IPS-18c (cell line): ENCODE measurements around the gene NAA10.

Experiments
- H3K4me3 ChIP-seq: 2 replicates; pipeline ENCODE4 v1.7.0; 2013; ENCODE audit warnings: low read depth, mild to moderate bottlenecking, low read length, moderate library complexity; ENCODE audit not compliant: insufficient read depth
- H3K9me3 ChIP-seq: one replicate; pipeline ENCODE4 v1.6.1; 2013; ENCODE audit warnings: mild to moderate bottlenecking, low read length, moderate library complexity; ENCODE audit not compliant: control insufficient read depth, insufficient read depth

The NAA10 gene

DNA sequence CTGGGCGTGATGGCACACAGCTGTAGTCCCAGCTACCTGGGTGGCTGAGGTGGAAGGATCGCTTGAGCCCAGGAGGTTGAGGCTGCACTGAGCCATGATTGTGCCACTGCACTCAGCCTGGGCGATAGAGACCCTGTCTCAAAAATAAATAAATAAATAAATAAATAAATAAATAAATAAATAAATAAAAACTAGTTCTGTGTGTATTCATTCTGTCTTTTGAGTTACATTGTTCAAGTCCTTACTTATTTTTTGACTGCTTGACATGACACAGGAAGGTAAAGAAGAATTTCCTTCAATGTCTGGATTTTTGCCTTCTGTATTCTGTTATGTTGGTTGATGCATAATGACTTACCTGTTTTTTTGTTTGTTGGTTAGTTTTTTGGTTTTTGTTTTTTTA is 2.2 kb upstream of the NAA10 start:
- H3K9me3 ChIP-seq, result peaks cover 7% of the 10 kb centered on the region

DNA sequence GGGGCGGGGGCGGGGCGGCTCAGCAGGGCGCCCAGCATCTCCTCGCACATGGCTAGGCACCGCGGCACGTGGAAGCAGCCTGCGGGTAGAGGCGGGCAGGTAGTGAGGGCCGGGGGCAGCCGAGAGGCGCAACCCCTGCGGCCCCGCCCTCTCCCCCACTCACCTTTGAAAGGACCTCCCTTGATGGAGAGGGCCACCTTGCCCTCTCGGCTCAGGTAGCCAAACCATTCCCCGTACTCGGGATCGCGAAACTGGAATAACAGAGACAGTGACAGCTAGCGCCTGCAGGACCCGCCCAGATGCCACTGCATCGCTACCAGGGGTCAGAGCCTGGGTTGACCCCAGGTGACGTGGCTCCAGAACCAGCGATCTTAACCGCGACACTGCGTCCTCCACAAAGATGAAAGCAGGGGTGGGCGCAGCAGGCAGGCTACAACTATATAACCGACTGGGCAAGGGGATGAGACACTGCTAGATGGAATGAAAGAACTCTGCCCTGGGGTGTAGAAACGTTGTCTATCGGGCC is 552 bp upstream of the NAA10 start:
- peaks cover 9% of the 10 kb centered on the region for H3K9me3 ChIP-seq

More for the DNA sequence above, 2.2 kb upstream of the NAA10 start:
- no peak overlapping the region for H3K4me3 ChIP-seq

DNA sequence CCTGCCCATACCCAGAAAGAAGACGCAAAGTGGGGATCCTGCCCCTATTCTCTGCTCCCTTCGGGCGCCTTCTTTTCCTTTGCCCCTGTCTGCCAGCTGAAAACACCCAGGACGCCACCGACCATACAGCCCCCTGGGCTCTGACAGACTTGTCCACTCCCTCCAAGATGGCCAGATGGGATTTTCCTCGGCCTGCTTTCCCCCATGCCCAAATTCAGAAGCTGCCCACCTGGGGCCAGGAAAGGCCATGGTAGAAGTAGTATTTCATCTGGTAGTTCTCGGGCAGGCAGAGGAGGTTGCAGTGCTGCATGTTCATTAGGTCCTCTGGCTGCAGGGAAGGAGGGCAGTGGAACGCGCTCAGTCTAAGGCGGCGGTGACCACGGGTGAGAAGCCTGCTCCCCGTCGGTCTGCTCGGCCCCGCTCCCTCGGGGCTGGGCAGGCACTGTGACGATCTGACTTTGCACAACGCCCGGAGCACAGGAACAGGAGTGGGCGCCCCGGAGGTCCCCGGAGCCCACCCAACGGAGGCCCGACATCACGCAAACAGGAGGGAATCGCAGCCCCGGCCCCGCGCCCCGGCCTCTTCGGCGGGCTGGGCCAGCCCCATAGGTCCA is 582 bp downstream of the NAA10 start:
- Histone ChIP-seq H3K4me3 (peak overlapping the region; percentile 63), H3K9me3 (peaks cover 9% of the 10 kb centered on the region)

More for the DNA sequence above, 552 bp upstream of the NAA10 start:
- peak overlapping the region; percentile 4; the same call in 1 of the 2 replicates for H3K4me3 ChIP-seq

DNA sequence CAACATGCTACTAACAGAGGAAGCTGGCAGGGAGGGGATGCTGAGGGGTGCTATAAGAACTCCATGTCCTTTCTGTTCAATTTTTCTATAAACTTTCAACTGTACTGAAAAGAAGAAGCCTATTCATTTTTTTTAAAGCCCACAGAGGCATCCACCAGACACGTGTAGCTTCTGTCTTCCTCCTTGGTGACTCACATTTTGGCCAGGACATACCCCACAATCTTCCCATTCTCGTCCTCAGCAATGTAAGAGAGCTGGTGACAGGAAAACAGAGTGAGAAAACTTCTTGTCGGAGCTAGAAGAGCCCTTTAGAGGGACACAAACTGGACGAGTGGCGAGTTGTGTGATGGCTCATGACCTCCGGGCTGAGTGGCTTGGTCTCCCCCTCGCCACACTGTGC is 1.1 kb downstream of the NAA10 start:
- Histone ChIP-seq H3K4me3 (peak overlapping the region; percentile 63), H3K9me3 (peaks cover 9% of the 10 kb centered on the region)

DNA sequence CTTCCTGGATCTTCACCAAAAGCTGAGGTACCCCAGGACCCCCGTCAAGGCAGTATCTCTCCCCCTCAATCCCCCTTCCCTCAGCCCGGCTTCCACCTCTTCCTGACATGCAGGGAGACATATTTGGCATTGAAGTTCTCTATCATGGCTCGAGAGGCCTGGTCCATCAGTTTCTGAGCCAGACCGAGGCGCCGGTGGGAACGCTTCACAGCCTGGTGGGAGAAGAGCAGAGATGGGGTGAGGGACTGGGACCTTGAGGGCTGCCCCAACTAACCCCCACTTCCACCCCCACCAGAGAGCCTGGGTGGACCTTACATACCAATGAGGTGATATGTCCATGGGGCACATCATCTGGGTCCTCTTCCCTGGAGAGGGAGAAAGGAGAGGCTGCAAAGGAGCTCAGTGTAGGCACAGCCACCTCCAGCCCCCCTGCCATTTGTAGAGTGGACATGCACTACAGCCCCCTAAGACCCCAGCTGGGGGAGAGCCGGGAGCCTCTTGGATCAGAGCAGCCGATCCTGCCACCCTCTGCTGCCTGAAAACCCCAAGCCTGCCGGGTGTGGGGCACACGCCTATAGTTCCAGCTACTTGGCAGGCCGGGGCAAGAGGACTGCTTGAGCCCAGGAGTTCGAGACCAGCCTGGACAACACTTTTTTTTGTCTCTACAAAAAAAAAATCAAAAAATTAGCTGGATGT is 2.5 kb downstream of the NAA10 start:
- Histone ChIP-seq H3K9me3 (peaks cover 6% of the 10 kb centered on the region), H3K4me3 (no peak overlapping the region; the same call in 1 of the 2 replicates)

DNA sequence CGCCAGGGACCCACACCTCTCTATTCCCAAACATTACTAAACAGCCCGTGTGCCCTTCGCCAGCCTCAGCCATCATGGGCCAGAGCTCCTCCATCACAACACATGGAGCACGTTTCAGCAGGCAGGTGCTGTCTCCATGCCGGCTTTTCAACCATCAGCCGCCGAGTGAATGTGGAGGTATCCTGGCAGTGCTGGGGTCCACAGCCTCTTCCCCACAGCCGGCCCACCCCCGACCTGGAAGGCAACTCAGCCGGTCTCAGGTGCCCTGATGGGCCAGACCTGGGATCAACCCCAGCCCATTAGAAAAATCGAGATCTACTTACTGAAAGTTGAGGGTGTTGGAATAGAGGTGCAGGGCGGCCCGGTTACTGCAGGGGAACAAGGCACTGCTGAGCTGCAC is 3.1 kb downstream of the NAA10 start:
- H3K4me3 ChIP-seq, result no peak overlapping the region; the same call in 1 of the 2 replicates
- H3K9me3 ChIP-seq, result peaks cover 6% of the 10 kb centered on the region

DNA sequence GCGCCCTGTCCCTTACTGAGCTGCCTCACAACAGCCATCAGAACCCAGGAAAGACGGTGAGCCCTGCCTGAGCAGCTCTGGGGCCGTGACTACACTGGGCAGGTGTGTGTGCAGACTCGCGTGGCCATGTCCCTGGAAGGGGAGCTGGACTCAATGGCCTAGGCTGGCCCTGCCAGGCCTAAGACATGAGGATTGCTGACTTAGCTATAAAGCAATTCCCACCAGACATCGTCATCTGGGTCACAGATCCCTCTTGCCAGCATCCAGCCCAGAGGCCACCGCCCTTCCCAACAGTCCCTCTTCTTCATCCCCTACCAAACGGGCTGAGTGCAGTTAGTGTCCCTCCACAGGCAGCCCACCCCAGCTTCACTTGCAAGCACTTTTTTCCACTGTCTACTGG is 3.7 kb downstream of the NAA10 start:
- no peak overlapping the region for H3K4me3 ChIP-seq
- peaks cover 6% of the 10 kb centered on the region for H3K9me3 ChIP-seq

DNA sequence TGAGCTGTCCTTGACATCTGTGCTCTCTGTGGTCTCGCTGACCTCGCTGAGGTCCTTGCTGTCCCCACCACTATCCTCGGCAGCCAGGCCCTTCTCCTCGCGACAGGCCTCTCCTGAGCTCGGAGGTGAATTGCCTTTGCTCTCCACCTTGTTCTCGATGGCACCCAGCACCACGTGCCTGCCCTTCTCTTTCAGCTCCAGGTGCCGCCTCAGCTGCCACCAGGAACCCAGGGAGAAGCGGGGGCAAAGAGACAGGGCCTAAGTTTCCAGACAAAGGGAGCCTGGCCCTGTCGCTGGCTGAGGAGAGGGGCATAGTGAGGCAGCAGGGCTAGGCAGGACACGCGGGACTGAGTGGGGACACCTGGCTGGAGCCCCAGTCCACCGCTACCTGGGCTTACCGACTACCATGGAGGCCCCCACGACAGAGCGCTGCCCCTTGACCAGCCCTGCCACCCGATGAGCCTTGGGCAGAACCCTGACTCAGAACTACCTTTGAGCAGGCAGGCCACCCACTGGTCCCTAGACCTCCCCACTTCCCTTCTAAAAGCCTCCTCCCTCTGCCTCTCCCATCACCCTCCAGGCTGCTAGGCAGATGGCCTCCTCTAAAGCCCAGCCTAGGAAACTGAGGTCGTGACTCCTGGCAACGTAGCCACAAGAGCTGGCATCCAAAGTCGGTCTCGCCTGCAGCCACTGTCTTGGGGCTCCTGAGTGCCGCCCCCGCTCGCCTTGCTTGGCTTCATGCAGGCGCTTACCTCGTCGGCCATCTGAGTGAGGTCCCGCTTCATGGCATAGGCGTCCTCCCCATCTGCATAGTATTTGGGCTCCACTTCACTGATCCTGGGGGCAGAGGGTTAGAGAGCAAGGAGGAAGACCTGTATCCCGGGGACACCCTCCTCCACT is 4.6 kb downstream of the NAA10 start:
- H3K9me3 ChIP-seq, result peaks cover 6% of the 10 kb centered on the region
- H3K4me3 ChIP-seq, result no peak overlapping the region

DNA sequence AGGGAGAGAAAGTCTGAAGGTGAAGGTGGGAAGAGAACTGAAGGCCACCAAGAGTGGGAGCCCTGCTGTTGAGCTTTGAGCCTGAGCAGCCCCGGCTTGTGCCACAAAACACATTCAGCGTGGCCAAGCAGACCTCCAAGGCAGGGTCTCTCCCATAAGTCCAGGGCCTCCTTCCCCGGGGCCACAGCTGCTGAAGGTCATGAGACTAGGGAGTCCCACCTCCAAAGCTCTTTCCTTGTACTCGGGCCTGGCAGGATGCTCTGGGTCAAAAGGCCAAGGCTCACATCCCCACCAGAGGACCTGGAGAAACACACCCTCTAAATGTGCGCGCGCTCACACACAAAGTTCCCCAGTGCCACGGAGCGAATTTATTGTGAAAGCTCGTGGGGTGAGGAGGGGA is 5.3 kb downstream of the NAA10 start:
- Histone ChIP-seq H3K9me3 (peaks cover 6% of the 10 kb centered on the region), H3K4me3 (no peak overlapping the region)

DNA sequence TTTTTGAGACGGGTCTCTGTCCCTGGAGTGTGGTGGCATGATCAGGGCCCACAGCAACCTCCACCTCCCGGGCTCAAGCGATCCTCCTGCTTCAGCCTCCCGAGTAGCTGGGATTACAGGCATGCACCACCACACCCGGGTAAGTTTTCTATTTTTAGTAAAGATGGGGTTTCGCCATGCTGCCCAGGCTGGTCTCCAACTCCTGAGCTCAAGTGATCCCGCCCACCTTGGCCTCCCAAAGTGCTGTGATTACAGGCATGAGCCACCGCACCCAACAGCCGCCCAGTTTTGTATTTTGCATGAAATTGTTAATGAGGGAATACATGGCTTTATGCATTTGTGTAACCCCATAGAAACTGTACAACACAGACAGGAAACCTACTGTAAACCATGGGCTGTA is 6.0 kb downstream of the NAA10 start:
- Histone ChIP-seq H3K4me3 (no peak overlapping the region), H3K9me3 (peaks cover 6% of the 10 kb centered on the region)

DNA sequence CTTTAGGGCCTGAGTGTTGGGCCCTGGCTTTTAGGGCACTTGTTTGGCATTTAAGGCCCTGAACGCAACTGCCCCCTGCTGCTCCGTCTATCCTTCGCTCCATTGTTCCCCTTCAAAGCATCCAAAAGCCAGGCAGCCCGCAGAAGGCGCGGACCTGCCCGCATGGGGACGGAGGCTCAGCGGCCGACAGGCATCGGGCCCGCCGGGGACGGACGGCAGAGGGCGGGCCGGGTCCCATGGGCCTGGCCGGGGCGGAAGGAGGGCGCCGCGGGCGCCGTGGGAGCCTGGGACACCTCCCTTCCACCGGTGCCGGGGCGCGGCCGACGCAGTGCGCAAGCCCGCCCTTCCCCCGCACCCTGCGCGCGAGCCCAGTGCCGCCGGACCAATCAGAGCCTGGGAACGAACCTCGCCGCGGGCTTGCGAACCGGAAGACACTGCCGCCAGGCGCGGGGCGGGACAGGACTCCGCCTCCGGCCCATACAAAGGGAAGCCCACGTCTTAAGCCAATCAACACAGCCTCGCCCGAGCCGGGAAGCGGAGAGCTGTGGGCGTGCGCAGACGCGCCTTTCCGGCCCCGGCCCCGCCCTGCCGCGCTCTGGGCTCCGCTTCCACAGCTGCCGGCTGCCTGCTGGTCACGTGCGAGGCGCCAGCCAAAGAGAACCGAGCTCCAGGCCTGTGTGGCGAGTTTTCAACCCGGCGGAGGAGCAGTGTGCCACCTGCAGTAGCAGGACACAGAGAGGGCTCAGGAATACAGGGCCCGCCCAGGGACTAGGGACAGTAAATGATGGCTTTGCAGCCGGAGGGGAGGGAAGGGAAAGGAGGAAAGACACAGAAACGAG is 6.7 kb downstream of the NAA10 start:
- Histone ChIP-seq H3K9me3 (peaks cover 8% of the 10 kb centered on the region), H3K4me3 (peak overlapping the region; percentile 51)

DNA sequence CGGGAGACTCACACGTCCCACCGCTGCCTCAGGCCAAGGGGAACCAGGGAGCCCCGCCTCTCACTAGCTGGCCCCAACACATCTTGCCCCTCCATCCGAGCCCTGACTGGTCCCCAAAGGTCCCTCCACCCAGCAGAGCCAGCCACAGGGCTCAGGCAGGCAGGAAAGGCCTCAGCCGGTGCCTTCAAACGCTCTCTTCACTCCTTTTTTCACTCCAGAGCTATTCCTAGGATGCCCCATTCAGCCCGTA is 7.2 kb downstream of the NAA10 start:
- peaks cover 6% of the 10 kb centered on the region for H3K9me3 ChIP-seq
- peak overlapping the region; percentile 51 for H3K4me3 ChIP-seq

DNA sequence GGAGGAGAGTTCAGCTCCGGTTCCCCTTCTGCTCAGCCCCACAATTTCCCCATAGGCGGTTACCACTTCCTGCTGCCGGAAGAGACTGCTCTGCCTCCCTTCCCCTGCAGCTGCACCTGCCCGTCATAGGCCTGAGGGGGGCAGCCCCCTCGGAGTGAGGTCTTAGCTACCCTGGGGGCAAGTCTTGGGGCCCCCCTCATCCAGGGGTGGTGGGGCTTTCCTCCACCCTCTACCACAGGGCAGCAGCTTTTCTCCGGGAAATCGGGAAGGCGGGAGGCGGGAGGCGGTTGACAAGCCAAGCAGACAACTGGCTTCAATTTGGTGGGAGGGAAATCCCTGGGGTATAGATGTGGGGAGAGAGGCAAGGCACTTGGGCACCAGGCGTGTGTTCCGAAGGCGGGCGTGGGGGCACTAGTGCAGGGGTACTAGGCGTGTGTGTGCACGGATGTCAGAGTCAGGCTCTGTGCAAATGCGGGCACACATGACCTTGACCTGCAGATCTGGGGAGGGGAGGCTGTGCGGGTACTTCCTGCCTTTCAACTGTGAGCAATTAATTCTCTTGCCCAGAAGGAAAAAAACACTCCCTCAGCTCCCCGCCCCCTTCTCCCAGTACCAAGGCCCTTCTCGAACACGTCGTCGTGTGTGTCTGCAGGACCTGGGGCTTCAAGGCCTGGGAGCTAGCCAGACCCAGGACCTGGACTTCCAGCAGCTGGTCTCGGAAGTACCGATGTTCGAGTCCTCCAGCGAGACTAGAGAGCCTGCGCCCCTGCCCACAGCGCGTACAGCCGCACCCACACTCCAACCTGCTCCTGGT is 7.8 kb downstream of the NAA10 start:
- H3K9me3 ChIP-seq, result peaks cover 6% of the 10 kb centered on the region
- peak overlapping the region; percentile 51 for H3K4me3 ChIP-seq

DNA sequence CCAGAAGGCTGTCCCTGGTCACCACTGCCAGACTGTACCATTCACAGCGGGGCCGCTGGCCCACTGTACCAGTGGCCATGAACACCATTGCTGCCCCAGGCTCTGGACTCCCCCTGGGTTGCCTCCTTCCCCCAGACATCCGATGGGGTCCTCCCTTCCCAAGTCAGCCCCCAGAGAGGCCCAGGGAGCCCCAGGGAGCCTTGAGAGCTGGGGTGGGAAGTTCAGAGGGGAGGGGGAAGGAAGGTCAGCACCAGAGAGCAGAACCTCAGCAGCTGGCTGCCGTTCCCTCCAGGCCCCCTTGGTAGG is 8.3 kb downstream of the NAA10 start:
- Histone ChIP-seq H3K4me3 (peak overlapping the region; percentile 51), H3K9me3 (peaks cover 7% of the 10 kb centered on the region)

DNA sequence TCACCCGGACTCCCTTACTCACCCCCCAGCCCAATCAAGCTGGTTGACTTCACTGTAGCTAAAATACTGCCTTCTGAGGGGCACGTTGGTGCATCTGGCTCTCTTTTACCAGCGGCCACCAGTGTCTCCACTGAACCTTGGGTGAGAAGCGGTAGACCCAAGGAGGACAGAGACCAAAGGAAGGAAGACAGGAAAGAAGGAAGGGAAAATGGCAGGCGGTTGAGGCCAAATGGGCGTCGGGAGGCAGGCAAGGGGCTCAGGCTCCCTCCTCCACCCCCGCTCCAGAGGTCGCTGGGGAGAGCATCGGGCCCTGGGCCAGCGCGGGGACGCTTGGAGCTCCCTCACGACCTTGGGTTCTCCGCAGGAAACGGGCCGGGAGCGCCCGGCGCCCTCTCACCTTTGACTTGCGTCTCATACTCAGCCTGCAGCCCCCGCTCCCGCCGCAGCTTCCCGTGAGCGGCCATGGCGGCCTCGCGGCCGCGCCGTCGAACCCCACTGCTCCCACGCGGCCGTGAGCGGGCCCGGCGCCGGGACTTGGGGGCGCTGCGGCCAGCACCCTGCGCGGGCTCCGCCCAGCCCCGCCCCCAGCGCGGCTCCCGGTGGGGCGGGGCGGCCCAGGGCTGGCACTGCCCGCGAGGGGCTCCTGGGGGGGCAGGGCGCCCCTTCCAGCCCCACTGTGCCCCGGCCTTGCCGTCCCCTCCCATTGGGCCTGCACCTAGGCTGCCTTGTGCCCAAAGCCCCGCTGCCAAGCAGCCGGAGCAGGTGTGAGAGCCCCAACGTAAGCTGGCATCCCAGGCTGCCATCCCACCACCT is 8.9 kb downstream of the NAA10 start, which contains the start of gene ARHGAP4:
Gene ARHGAP4 (minus strand): TSS at position 526 of the 813 bp plus-strand sequence. CDS start 62 bp downstream, at position 464.
- Histone ChIP-seq H3K9me3 (peaks cover 8% of the 10 kb centered on the region), H3K4me3 (peak within 1 kb of the TSS; percentile 51)

DNA sequence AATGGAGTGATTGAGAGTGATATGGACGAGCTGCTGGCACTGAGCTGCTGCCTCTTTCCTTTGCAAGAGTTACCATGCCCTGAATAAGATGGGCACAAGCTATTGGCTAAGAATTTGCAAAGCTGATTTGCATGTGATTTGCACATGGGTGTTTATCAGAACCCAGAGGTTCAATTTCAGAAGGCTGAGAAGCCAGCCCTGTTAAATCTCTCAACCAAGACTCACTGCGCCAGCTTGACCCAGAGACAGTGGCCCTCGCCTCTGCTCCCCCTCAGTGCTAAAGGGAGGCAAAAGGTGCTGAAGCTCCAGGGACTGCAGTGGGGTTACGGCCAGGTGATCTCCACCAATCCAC is 9.5 kb downstream of the NAA10 start:
- Histone ChIP-seq H3K9me3 (peaks cover 8% of the 10 kb centered on the region), H3K4me3 (peak overlapping the region; percentile 49)
